Stimulated activated naive CD4-positive, alpha-beta T cell treated with Interleukin-2 at 50 U/mL for 16 hours (primary cell): ENCODE data around the gene HPSE2.

Experiments
- DNase-seq: peaks from one replicate; lab custom pipeline; 2025; lab: John Stamatoyannopoulos, UW

Gene HPSE2

GRCh38 chr10:98675902-98676301, 559.8 kb downstream of the HPSE2 start:
- DNase-seq, result no peak

DNA sequence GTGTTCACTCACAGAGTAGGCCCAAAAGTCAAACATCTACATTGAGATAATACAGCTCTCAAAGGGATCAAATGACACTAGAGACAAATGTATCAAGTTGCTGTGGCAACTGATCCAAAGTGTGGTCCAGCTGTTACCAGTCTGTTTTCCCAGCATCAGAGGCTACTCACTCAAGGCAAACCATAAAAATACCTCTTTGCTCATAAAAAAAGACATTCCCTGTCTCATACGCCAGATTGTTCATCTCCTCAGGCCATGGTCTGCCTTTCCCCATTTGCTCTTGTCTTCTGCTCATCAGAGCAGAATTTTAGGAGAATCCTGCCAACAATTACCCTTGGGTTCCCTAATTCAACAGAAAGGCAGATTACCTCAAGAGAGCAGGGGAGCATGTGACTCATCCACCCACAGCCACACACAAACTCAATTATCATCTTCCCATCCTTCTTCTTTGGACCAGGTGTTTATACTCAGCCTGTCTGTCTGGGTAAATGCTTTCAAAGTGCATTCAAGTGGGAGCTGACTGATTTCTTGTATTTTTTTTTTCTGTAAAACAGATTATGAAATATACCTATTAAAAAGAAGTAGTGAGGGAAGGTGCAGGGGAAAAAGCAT, 562.4 kb downstream of the HPSE2 start:
- DNase-seq, result no peak

DNA sequence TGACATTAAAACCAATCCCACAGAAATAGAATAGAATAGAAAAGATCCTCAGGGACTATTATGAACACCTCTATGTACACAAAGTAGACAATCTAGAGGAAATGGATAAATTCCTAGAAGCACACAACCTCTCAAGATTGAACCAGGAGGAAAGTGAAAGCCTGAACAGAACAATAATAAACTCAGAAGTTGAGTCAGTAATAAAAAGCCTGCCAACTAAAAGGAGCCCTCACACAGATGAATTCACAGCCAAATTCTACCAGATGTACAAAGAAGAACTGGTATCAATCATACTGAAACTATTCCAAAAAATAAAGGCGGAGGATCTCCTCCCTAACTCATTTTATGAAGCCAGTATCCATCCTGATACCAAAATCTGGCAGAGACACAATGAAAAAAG, 568.6 kb downstream of the HPSE2 start:
- DNase-seq, result no peak

- no peak for DNase-seq
Observed at GRCh38 chr10:98666276-98666675, 569.4 kb downstream of the HPSE2 start.

- no peak for DNase-seq
Observed at GRCh38 chr10:98664329-98665042, 571.2 kb downstream of the HPSE2 start.

GRCh38 chr10:98659951-98660350, 575.7 kb downstream of the HPSE2 start:
- DNase-seq, result no peak

GRCh38 chr10:98655492-98655891, 580.2 kb downstream of the HPSE2 start:
- DNase-seq, result no peak

DNA sequence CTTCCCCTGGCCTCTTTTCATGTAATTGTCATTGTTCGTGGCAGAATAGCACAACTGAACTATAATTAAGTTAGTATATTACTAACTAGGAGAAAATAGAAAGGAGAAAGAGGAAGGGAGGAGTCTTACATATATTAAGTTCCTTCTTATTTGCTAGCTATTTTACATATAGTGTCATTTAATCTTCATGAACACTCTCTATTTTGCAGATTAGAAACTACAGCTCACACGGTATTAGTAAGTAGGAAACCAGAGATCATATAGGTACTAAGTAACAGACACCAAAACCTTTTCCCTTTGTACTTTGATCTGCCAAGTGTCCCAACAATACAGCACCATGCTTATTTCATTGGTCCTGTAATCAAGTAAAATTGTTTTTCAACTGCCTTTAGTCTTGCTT, 586.5 kb downstream of the HPSE2 start:
- no peak for DNase-seq

- DNase-seq, result no peak
Observed at GRCh38 chr10:98646998-98647917, 588.4 kb downstream of the HPSE2 start.

GRCh38 chr10:98644466-98644865, 591.2 kb downstream of the HPSE2 start:
- DNase-seq, result no peak

GRCh38 chr10:98642281-98642680, 593.4 kb downstream of the HPSE2 start:
- DNase-seq, result no peak

- DNase-seq, result no peak
Observed at GRCh38 chr10:98638920-98639319, 596.7 kb downstream of the HPSE2 start.

DNA sequence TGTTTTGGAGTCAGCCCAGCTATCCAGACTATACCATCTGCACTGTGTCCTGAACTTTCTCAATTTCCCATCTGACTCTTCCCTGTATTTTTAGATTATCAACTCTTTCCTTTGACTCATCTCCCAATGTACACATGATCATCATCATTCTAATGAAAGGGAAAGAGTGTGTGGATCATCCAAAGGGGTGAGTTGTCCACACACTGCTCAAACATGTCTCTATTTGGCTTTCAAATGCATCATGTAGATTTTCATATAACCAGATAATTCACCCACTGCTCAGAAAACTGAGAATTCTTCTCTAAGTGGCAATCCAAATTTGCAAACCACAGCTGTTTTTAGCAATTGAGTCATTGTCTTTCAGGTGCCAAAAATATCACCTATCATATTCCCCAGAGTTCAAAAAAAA, 598.7 kb downstream of the HPSE2 start:
- DNase-seq, result no peak

DNA sequence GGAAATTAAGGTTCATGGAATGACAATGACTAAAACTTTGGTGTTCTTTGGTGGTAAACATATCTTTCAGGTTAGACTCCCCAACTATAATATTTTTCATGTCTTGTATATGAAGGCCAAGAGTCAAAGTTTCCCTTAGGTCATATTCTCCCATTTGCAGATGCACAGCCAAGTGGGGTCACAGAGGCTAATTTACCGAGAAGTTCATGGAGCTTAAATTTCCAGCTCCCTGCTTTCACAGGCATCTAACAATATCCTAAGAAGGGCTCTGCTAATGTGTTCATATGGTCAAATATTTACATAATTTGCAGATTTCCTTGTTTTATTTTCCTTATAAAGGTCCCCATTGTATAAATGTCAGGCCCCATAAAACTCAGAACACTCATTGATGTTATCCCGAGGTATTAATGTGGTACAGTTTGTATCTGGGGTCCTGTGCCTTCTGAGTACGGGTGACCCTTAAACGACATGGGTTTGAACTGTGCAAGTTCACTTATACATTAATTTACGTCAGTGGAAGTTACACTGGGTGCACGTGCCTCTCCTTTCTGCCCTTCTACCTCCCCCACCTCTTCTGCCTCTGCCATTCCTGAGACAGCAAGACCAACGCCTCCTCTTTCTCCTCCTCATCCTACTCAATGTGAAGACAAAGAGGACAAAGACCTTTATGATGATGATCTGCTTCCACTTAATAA, 603.0 kb downstream of the HPSE2 start:
- no peak for DNase-seq

GRCh38 chr10:98628206-98628605, 607.4 kb downstream of the HPSE2 start:
- no peak for DNase-seq

- no peak for DNase-seq
Observed at GRCh38 chr10:98627711-98628110, 607.9 kb downstream of the HPSE2 start.

DNA sequence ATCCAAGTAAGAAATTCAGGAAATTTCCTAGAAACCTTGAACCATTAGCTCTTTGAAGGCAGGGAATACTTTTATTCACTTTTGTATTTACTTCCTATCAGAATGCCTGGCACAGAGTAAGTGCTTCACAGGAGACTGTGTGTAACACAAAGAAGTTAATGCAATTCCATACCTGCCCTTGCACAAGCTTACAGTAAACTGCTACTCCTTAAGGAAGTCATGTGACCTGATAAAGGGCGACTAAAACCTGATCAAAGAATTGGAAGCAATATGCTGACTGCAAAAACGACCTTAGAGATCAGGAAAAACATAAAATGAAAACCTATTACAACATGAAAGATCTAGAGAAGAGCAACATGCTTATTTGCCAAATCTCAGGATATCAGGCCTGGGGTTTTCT, 610.7 kb downstream of the HPSE2 start:
- DNase-seq, result no peak

DNA sequence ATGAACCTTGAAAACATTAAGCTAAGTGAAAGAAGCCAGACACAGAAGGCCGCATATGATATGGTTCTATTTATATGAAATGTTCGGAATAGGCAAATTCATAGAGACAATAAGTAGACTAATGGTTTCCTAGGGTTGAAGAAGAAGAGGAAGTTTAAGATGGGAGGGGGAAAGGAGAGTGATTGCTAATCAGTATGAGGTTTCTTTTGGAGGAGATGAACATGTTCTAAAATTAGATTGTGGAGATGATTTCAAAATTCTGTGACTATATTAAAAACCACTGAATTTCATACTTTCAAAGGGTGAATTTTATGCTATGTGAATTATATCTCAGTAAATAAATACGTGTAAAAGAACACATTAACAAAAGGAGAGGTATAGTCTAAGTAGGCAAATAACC, 612.5 kb downstream of the HPSE2 start:
- no peak for DNase-seq

GRCh38 chr10:98621630-98622029, 614.0 kb downstream of the HPSE2 start:
- DNase-seq, result no peak

GRCh38 chr10:98620503-98620902, 615.1 kb downstream of the HPSE2 start:
- DNase-seq, result no peak

DNA sequence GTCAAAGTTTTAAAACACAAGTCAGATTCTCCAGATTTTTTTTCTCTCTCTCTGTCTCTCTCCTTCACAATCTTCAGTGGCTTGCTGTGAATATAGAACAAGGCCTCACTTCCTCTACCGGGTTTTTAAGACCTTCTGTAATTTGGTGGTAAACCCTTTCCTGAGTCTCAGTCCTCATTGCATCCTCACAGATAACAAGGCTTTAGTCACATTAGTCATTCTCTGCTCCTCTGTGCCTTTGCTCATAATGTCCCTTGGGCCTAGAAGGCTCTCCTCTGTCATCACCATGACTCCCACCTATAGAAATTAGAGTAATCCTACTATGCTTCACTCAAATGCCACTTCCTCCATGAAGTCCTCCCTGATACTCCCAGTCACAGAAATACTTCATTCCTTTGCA, 616.2 kb downstream of the HPSE2 start:
- no peak for DNase-seq

GRCh38 chr10:98617906-98618520, 617.6 kb downstream of the HPSE2 start:
- no peak for DNase-seq
